ENCODE measurements around the gene MINPP1. TPM values are rescaled to one million over a fixed set of nuclear protein-coding genes. Genes with fewer than 3 reads are reported as not detected.

MINPP1 gene
- total RNA-seq, 1 donor from 2014 or later: 25.1 TPM

GRCh38 chr10:87519582-87519981 lies 14.9 kb downstream of the MINPP1 start:
- DNase-seq: no peak

- DNase-seq: no peak
Measured at GRCh38 chr10:87523731-87524130, 19.0 kb downstream of the MINPP1 start.

- no peak for DNase-seq
Measured at GRCh38 chr10:87524296-87524695, 19.6 kb downstream of the MINPP1 start.

GRCh38 chr10:87531908-87532622 lies 27.4 kb downstream of the MINPP1 start:
- DNase-seq: no peak

- DNase-seq: no peak
Measured at GRCh38 chr10:87532696-87533095, 28.0 kb downstream of the MINPP1 start.

- no peak for DNase-seq
Measured at GRCh38 chr10:87534173-87534858, 29.6 kb downstream of the MINPP1 start.

- no peak for DNase-seq
Measured at GRCh38 chr10:87538092-87539015, 33.7 kb downstream of the MINPP1 start.

GRCh38 chr10:87541114-87541513 lies 36.4 kb downstream of the MINPP1 start:
- no peak for DNase-seq

GRCh38 chr10:87544721-87545120 lies 40.0 kb downstream of the MINPP1 start:
- no peak for DNase-seq

- no peak for DNase-seq
Measured at GRCh38 chr10:87545783-87546182, 41.1 kb downstream of the MINPP1 start.

- no peak for DNase-seq
Measured at GRCh38 chr10:87546210-87546609, 41.5 kb downstream of the MINPP1 start.

- no peak for DNase-seq
Measured at GRCh38 chr10:87546971-87547413, 42.3 kb downstream of the MINPP1 start.

GRCh38 chr10:87547734-87548311 lies 43.1 kb downstream of the MINPP1 start:
- no peak for DNase-seq

- no peak for DNase-seq
Measured at GRCh38 chr10:87550741-87551140, 46.0 kb downstream of the MINPP1 start.

GRCh38 chr10:87551326-87551725 lies 46.6 kb downstream of the MINPP1 start:
- DNase-seq: no peak

- no peak for DNase-seq
Measured at GRCh38 chr10:87552248-87552929, 47.7 kb downstream of the MINPP1 start.

- DNase-seq: no peak
Measured at GRCh38 chr10:87557409-87557808, 52.7 kb downstream of the MINPP1 start.

GRCh38 chr10:87558333-87558732 lies 53.6 kb downstream of the MINPP1 start:
- no peak for DNase-seq

GRCh38 chr10:87559392-87559791 lies 54.7 kb downstream of the MINPP1 start:
- no peak for DNase-seq

GRCh38 chr10:87560495-87561129 lies 55.9 kb downstream of the MINPP1 start:
- DNase-seq: no peak

- DNase-seq: no peak
Measured at GRCh38 chr10:87562750-87563149, 58.1 kb downstream of the MINPP1 start.
